Mammary epithelial cell (primary cell): ENCODE results near the gene RAB8B.

Experiments
- CTCF ChIP-seq, 2 donors: IDR thresholded peaks in 1 of 2; conservative IDR thresholded peaks in 1 of 2; 2 replicates each; pipeline ENCODE4 v1.5.1; 2011 to 2012; ENCODE audit warnings: inconsistent platforms in 2 of 2, low read length in 2 of 2, mild to moderate bottlenecking in 2 of 2, control low read depth in 1 of 2, low read depth in 1 of 2; ENCODE audit not compliant: insufficient read depth in 1 of 2; ENCODE audit errors: extremely low read depth in 1 of 2
- EZH2 ChIP-seq: IDR thresholded peaks from 2 replicates; pipeline ENCODE4 v1.6.1; 2012; ENCODE audit warnings: low read length, inconsistent platforms, borderline replicate concordance

GRCh38 chr15:63234451-63234870, 45.1 kb downstream of the RAB8B start:
- TF ChIP-seq EZH2 (no peak), CTCF (conservative IDR thresholded peaks at IDR 0.05 in 1 of 2, IDR thresholded peaks at IDR 0.05 in 1 of 2; ENCODE audit: extremely low read depth in 1 of 2, insufficient read depth in 1 of 2, low read depth in 1 of 2, low read length in 2 of 2) (no peak)
